GM12892 (cell line): Measurements from ENCODE around the gene ITPA.
A peak's percentile ranks its signal among the peaks of the same experiment; 100 is the strongest.

ENCODE experiments used
- DNase-seq: peaks from one replicate; pipeline ENCODE4 v3.0.0; 2011; ENCODE audit not compliant: insufficient read length
- FAIRE-seq: peaks from 2 replicates; lab custom pipeline; 2011; peaks lifted over from hg19 to GRCh38; lab: Jason Lieb, UNC
- POLR2A ChIP-seq: IDR thresholded peaks from 2 replicates; pipeline ENCODE4 v1.6.1; 2011; ENCODE audit warnings: low read depth, low read length, control low read depth
- POLR2AphosphoS5 ChIP-seq: IDR thresholded peaks from 2 replicates; pipeline ENCODE4 v1.6.1; 2011; ENCODE audit warnings: low read depth, low read length, control low read depth
- TAF1 ChIP-seq: IDR thresholded peaks from 2 replicates; pipeline ENCODE4 v1.6.1; 2011; ENCODE audit warnings: low read depth, mild to moderate bottlenecking, control low read depth, low read length, borderline replicate concordance

Gene ITPA

DNA sequence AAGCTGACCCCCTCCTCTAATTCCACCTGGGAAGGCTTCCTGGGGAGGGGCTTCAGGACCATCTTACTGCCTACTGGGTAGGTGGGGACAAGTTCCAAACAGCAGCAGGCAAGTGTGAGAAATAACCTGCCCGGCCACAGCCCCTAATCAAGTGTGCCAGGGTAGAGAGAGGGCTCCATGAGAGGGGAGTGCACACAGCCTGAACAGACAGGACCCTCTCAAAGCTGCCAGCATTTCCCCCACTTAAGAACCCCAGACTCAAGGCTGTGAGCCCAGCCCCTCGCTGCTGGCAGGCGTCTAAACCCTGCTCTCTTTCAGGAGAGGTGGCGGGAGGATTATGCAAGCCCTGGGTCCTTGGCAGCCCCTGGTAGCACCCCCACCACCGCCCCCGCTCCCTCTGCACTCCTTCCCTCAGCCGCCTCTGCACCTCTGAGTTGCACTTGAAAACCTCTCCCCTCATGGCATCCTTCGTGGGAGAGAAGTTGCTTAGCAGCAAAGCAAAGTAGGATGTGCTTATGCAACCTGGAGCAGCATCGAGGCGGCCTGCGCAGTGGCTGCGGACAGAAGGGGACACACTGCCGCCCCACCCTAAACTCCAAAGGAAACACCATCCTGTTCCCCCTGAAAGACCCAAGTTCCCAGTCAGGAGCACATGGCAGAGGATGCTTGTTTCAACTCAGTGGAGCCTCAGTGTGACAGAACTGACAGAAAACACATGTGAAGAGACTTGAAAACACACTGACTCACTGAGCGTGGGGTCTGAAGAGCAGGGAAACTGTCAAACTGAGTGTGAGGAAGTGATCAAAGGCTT lies 15.3 kb upstream of the ITPA start:
- no peak for TF ChIP-seq POLR2AphosphoS5
- no peak for TF ChIP-seq POLR2A
- no peak for TF ChIP-seq TAF1
- no peak for FAIRE-seq
- DNase-seq: no peak

DNA sequence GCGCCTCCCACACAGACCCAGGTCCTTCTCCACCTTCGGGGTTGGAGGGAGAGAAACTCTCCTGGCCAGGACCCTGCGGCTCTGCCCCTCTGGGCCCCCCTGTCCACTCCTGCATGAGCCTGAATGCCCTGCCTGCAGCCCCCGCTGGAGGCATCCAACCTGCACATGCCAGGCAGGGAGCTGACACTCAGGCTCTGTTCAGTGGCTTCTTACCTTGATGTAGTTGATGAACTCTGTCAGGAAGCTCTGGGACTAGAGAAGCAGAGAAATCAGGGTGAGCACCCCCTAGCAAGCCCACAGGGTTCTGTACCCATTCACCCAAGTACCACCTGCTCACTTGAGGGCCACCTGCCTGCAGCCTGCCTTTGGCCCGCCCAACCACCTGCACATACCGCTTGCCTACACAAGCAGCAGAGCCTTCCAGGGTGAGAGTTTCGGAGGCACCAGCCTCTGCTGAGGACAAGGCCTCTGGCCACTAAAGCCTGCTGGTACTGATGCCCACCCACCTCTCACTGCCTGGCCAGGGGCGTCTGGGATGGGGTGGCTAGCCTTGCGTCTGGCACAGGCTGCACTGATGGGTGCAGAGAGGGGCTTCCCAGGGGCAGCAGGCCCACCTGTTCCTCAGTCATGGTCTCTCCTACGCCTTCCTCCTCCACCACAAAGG lies 14.5 kb upstream of the ITPA start:
- no peak for FAIRE-seq

DNA sequence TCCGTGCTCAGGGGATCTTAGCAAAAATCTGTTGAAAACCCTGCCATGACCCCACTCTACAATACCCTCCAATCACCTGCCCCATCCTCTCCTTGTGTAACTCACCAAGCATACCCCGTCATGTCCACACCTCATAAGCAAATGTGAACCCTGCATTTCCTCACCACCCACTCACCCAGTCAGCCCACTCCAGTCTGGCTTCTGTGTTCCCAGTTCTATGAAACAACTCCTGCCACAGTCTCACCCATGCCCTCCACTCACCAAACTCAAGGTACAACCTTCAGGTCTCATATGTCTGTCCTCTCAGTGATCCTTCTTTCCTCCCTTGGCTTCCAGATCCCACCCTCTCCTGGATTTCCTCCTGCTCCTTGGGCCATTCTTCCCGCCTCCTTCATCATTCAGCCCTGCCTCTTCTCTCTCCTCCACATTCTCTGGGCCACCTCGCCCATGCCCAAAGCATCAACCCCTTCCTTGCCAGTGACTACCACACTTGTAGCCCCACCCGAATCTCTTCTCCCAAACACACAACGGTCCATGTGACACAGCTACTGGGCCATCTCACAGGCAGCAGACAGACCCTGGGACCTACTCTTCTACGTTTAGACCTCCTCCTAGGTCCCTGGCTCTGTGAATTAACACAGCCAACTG lies 13.6 kb upstream of the ITPA start:
- DNase-seq (no peak), FAIRE-seq (no peak)
- TF ChIP-seq TAF1: no peak
- TF ChIP-seq POLR2AphosphoS5: no peak
- no peak for TF ChIP-seq POLR2A

More for the DNA sequence above, 14.5 kb upstream of the ITPA start:
- TF ChIP-seq TAF1 (no peak), POLR2A (no peak), POLR2AphosphoS5 (no peak)
- no peak for DNase-seq

DNA sequence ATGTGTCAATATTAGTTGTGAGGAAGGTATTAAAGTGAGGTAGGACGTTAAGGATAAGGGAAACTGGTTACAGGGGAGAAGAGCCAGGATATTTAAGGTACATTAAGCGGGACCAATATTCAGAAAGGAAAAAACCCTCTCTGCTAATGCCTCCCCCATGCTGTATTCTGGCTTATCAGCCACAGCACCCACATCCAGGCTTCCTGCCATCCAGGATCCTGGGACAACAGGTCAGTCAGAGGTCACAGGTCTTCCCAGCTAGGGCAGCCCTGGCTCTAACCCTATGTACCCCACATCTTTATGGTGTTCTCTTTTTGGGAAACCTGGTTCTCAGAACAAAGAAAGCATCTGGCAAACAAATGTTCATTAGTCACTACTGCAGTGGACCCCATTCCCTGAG lies 10.1 kb upstream of the ITPA start:
- DNase-seq (no peak), FAIRE-seq (no peak)
- no peak for TF ChIP-seq POLR2AphosphoS5
- no peak for TF ChIP-seq TAF1
- TF ChIP-seq POLR2A: no peak

DNA sequence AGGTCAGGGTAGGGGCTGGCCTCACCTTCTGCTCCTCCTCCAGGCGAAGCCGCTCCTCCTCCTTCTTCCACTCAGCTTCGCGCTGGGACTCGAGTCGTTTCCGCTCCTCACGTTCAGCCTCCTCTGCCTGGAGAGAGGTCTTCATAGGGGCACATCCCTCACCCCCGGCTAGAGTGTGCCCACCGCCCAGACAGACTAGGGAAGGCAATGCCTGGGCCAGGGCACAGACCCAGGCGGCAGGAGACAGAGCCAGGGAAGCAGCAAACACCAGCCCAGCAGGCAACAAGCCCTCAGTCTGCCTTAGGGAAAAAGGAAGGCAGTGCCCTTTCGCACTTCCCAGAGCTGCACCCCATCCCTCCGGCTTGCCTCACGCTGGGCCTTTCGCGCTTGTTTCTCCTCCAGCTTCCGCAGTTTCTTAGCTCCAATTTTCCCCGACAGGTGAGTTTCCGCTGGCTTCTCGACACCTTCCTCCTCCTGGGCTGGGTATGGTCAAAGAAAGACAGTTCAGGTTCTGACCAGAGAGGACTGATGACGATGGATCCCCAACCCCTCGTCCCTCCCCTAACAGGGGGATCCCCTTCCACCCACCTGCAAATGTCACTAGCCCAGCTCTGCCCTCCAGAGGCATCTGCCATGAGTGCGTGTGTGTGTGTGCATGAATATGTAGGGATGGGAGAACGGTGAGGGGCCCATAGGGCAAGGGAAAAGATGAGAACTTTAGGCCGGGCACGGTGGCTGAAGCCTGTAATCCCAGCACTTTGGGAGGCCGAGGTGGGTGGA lies 9.1 kb upstream of the ITPA start:
- no peak for FAIRE-seq

DNA sequence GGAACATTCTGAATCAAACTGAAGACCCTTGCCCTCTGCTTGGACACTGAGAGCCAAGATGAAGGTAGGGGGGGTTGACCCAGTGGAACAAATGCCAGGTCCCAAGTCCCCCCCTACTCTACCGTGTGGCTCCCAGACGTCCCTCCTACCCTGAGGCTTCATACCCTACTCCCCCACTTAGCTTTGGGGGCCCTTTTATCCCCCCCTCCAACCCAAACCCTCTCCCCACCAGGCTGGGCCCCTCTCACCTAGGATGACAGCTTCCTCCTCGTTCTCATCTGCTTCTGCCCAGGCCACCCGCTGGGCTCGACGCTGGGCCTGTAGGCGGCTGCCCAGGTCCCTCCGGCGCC lies 6.4 kb upstream of the ITPA start:
- TF ChIP-seq TAF1: no peak
- TF ChIP-seq POLR2A: no peak
- TF ChIP-seq POLR2AphosphoS5: no peak
- DNase-seq (no peak), FAIRE-seq (no peak)

More for the DNA sequence above, 9.1 kb upstream of the ITPA start:
- TF ChIP-seq POLR2AphosphoS5 (no peak), POLR2A (no peak), TAF1 (no peak)
- DNase-seq: no peak

DNA sequence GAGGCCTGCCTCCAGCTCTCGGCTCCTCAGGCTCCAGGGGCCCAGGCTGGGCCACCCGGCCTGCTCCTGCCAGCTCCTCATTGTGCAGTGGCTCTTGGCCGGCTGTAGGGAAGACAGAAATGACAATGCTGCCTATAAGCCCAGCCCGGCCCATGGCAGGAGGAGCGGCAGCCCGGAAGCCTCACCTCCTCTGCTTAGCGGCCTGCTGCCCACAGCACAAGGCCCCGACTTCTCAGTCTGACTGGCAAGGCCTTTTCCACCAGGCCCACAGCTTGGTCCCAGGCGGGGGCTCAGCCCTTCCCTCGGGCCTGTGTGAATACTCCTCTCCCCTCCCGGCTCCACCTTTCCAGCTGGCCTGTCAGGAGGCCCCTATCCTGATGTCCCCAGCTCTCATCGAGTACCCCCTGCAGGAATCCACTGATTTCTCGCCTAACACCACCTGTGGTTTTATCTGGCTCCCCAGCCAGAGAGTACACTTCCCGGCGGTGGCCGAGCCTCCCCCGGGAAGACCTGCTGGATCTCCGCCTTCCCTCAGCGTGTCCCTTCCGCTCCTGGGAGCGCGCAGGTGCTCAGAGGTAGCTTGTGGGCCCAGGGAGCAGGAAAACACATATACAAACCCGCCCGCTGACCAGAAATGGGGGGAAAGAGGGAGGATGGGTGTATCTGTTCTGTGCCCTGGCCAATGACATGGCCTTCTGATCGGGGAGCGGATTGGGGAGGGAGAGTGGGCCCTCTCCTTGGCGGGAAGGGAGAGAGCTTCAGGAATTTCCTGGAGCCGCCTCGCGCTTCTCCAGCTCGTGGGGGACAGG lies 5.8 kb upstream of the ITPA start:
- no peak for DNase-seq
- peak; percentile 57 for FAIRE-seq
- no peak for TF ChIP-seq POLR2AphosphoS5
- no peak; the same call in 1 of the 2 replicates for TF ChIP-seq POLR2A
- no peak for TF ChIP-seq TAF1

DNA sequence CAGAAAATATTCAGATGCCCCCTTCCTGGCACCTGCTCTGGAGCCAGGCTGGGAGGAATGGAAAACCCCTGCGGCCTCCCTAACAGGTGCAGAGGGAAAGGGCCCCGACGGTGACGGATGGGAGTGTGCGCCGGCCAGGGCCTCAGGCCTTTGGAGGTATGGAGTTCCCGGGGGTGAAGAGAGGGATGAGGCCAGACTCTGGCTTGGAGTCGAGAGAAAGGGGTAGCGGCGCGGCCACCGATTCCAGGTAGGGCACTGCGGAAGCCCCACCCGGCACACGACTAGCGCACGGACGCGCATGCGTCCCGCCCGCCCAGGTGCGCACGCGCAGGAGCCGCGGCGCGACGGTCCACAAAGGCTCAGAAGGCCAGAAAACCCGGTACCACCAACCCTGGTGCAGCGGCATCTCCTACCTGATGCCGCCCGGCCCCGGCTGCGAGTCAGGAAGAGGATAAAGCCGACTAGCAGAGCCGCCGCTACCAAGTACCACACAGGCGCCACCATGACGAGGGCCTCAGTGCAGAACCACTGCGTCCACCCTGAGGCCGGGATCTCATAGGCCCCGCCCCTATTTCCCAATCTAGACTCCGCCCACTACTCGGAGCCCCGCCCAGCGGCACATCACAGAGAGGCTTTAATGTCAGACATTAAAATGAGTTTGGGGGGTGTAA lies 5.0 kb upstream of the ITPA start, which contains the start of gene DDRGK1:
Gene DDRGK1 (minus strand): TSS at position 559 of the 671 bp plus-strand sequence. CDS start 55 bp downstream, at position 504.
- DNase-seq (peak; percentile 91), FAIRE-seq (peak; percentile 95)
- TF ChIP-seq POLR2AphosphoS5 (peak; percentile 63), TAF1 (peak; percentile 57), POLR2A (peak; percentile 77; the same call in 1 of the 2 replicates)

DNA sequence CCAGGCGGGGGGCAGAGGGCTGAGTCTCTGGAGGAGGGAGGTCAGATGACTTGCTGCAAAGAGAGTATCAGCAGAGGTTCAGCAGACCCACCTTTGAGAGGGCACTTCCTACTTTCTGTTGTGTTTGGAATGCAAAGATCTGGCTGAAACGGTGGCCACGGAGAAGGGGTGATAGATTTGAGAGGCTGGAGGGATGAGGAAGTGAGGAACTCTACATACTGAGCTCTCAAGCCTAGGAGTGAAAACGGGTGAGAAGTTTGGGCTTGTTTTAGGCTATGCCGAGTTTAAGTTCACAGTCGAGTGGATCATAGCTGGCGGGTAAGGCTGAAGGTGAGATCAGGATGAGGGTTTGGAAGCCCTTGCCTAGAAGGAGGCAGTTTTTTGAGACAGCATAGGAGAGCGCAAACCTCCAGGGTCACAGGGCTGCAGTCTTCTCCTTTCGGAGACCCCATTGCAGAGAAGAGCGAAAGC lies 477 bp upstream of the ITPA start:
- DNase-seq: no peak
- TF ChIP-seq TAF1 (no peak), POLR2A (no peak), POLR2AphosphoS5 (no peak)
- peak; percentile 76 for FAIRE-seq

DNA sequence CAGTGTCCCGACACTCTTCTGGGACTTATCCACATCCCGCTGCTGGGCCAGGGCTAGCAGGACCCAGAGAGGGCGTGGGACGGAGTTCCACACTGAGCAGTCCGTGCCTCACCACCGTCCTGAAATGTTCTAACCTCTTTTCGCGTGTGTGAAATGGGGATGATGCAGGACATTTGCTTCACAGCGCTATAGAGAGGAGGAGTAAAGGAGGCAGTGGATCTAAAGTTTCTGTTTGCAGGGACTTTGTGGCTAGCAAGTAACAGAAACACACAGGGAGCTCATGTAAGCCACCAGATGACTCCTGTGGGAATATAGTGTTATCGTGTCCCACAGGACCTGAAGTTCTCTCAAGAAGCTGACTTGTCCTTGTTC lies 634 bp downstream of the ITPA start:
- DNase-seq: no peak

More for the DNA sequence above, 634 bp downstream of the ITPA start:
- TF ChIP-seq POLR2AphosphoS5: no peak
- no peak for TF ChIP-seq POLR2A
- TF ChIP-seq TAF1: no peak
- FAIRE-seq: no peak
